GM18519 (cell line): ENCODE measurements around the gene PCDHA5.
"Not testable (repeated sequence)": the region's sequence is repeated elsewhere in the genome, so short reads cannot be mapped to it uniquely, and the experiment has no call there.

Experiments
- ATAC-seq: cut with Tn5 transposase; IDR thresholded peaks from one replicate; pipeline ENCODE4 v1.9.1; 2021; ENCODE audit warnings: mild to moderate bottlenecking, moderate library complexity; ENCODE audit not compliant: unreplicated experiment, low FRiP score

PCDHA5 gene

GRCh38 chr5:140821375-140822280 lies at the start of gene PCDHA5:
PCDHA5 (plus strand) TSS chr5:140821613.
- ATAC-seq: no peak

DNA sequence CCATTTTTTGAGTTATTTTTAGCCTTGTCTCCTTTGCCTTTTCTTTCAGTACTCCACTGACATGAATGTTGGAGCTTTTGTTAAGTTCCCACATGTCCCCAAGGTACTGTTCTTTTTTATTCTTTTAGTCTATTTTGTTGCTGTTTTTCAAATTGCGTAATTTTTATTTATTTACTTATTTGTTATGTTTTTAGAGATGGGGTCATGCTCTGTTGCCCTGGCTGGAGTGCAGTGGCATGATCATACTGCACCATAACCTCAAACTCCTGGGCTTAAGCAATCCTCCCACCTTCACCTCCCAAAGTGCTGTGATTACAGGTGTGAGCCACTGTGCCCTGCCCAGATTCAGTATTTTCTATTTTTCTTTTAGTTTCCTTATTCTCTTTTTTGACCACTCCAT lies 40.9 kb upstream of the PCDHA5 start:
- ATAC-seq: no peak

DNA sequence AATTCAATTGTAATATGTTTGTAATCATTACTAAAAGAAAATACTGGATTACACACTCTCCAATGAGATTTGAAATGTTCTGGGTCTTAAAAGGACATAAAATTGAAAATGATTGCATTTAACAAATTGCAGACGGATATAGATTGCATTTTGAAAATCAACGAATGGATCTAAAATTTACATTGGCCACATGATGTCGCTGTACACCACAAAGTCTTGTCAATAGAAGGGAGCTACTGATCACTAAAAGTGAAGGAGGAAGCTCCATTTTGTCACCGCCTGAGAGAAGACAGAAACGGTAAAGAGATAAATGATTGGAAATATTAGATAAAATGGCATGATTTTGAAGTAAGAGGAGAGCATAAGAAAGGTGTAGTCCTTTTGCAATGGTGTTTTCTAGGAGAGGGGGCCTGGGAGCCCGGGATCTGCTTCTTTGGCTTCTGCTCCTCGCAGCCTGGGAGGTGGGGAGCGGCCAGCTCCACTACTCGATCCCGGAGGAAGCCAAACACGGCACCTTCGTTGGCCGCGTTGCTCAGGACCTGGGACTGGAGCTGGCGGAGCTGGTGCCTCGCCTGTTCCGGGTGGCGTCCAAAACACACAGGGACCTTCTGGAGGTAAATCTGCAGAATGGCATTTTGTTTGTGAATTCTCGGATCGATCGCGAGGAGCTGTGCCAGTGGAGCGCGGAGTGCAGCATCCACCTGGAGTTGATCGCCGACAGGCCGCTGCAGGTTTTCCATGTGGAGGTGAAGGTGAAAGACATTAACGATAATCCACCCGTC lies 35.3 kb upstream of the PCDHA5 start, which contains the start of gene PCDHA1:
Gene PCDHA1 (plus strand): TSS at position 236 of the 782 bp plus-strand sequence.
- no peak for ATAC-seq

- ATAC-seq: not testable (repeated sequence)
These were observed 34.0 kb upstream of the PCDHA5 start for GRCh38 chr5:140787422-140787821.

DNA sequence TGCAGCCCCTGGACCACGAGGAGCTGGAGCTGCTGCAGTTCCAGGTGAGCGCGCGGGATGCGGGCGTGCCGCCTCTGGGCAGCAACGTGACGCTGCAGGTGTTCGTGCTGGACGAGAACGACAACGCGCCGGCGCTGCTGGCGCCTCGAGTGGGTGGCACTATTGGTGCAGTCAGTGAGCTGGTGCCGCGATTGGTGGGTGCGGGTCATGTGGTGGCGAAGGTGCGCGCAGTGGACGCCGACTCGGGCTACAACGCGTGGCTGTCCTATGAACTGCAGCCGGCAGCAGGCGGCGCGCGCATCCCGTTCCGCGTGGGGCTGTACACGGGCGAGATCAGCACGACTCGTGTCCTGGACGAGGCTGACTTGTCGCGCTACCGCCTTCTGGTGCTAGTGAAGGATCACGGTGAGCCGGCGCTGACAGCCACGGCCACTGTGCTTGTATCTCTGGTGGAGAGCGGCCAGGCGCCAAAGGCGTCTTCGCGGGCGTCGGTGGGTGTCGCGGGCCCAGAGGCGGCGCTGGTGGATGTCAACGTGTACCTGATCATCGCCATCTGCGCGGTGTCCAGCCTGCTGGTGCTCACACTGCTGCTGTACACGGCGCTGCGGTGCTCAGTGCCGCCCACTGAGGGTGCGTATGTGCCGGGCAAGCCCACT lies 33.4 kb upstream of the PCDHA5 start:
- ATAC-seq: not testable (repeated sequence)

DNA sequence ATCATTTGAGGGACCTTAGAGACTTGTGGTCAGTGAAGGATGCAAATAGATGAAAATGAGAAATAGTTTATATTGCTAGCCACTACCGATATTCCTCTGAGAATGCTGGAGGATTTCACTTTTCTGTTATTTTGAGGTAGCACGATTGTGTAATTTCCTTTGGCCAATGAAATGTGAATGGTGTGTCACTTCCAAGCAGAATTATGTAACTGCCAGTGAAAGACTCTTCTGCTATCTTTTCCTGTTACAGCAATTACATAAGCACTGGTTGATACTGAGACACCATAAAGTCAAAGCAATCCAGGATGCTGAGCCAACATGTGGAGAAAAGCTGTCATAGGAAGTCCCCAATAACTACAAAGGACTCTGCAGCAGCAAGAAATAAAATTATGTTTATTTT lies 30.3 kb upstream of the PCDHA5 start:
- no peak for ATAC-seq

DNA sequence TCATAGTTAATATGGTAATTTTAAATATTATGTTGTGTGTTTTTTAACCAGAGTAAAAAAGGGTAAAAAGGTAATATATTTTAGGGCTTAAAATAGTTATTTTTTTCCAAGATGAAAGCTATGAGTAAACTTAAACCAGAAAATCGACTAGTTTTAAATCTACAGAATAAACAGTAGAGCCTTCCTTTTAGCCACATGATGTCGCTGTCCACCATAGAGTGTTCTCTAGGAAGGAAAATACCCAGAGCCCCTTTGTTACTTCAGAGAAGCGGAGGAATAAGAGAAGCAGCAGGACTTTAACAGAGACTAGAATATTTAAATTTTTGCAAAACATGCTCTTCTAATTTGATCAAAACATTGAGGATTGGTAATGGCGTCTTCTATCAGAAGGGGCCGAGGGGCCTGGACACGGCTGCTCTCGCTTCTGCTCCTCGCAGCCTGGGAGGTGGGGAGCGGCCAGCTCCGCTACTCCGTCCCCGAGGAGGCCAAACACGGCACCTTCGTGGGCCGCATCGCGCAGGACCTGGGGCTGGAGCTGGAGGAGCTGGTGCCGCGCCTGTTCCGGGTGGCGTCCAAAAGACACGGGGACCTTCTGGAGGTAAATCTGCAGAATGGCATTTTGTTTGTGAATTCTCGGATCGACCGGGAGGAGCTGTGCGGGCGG lies 26.7 kb upstream of the PCDHA5 start, which contains the start of gene PCDHA2:
Gene PCDHA2 (plus strand): TSS at position 258 of the 664 bp plus-strand sequence.
- ATAC-seq: no peak

- no peak for ATAC-seq
These were observed 26.2 kb upstream of the PCDHA5 start for GRCh38 chr5:140795259-140795641.

- not testable (repeated sequence) for ATAC-seq
These were observed 25.2 kb upstream of the PCDHA5 start for GRCh38 chr5:140796072-140796717.

DNA sequence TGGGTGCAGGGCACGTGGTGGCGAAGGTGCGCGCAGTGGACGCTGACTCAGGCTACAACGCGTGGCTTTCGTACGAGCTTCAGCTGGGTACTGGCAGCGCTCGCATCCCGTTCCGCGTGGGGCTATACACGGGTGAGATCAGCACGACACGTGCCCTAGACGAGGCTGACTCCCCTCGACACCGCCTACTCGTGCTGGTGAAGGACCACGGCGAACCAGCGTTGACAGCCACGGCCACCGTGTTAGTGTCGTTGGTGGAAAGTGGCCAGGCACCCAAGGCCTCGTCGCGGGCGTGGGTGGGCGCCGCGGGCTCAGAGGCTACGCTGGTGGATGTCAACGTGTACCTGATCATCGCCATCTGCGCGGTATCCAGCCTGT lies 24.7 kb upstream of the PCDHA5 start:
- no peak for ATAC-seq

DNA sequence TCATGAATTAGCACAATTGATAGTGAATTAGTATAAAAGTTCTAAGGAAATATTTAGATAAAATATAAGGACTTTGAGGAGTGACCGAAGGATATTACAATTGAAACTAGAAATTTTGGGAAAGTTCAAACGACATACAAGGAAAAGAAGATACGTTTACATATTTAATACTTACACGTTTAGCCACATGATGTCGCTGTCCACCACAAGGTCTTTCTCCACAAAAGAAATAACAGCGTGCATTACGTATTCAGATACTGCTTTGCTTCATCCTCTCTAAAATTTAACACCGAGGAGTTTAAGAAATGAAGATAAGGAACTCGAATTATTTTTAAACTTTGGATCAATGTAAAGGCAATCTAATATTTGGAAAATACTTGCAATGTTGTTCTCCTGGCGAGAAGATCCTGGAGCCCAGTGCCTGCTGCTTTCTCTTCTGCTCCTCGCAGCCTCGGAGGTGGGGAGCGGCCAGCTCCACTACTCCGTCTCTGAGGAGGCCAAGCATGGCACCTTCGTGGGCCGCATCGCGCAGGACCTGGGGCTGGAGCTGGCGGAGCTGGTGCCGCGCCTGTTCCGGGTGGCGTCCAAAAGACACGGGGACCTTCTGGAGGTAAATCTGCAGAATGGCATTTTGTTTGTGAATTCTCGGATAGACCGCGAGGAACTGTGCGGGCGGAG lies 20.5 kb upstream of the PCDHA5 start, which contains the start of gene PCDHA3:
Gene PCDHA3 (plus strand): TSS at position 242 of the 678 bp plus-strand sequence.
- ATAC-seq: no peak

DNA sequence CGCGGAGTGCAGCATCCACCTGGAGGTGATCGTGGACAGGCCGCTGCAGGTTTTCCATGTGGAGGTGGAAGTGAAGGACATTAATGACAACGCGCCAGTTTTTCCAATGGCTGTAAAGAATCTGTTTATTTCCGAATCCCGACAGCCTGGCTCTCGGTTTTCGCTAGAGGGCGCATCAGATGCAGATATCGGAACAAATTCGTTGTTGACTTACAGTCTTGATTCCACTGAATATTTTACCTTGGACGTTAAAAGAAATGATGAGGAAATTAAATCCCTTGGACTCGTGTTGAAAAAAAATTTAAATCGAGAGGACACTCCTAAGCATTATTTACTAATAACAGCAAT lies 19.9 kb upstream of the PCDHA5 start:
- no peak for ATAC-seq

DNA sequence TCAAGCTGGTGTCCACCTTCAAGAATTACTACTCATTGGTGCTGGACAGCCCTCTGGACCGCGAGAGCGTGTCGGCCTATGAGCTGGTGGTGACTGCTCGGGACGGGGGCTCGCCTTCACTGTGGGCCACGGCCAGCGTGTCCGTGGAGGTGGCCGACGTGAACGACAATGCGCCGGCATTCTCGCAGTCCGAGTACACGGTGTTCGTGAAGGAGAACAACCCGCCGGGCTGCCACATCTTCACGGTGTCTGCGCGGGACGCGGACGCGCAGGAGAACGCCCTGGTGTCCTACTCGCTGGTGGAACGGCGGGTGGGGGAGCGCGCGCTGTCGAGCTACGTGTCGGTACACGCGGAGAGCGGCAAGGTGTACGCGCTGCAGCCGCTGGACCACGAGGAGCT lies 19.0 kb upstream of the PCDHA5 start:
- ATAC-seq: not testable (repeated sequence)

GRCh38 chr5:140802781-140803271 lies 18.6 kb upstream of the PCDHA5 start:
- no peak for ATAC-seq

GRCh38 chr5:140806834-140807775 lies 14.3 kb upstream of the PCDHA5 start, which contains the start of gene PCDHA4:
PCDHA4 (plus strand) TSS chr5:140807068.
- ATAC-seq: no peak

DNA sequence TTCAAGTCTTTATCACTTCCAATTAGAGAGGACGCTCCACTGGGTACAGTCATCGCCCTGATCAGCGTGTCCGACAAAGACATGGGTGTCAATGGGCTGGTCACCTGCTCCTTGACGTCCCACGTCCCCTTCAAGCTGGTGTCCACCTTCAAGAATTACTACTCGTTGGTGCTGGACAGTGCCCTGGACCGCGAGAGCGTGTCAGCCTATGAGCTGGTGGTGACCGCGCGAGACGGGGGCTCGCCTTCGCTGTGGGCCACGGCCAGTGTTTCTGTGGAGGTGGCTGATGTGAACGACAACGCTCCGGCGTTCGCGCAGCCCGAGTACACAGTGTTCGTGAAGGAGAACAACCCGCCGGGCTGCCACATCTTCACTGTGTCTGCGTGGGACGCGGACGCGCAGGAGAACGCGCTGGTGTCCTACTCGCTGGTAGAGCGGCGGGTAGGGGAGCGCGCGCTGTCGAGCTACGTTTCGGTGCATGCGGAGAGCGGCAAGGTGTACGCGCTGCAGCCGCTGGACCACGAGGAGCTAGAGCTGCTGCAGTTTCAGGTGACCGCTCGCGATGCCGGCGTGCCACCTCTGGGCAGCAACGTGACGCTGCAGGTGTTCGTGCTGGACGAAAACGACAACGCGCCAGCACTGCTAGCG lies 13.0 kb upstream of the PCDHA5 start:
- ATAC-seq: not testable (repeated sequence)

- ATAC-seq: no peak
These were observed 12.5 kb upstream of the PCDHA5 start for GRCh38 chr5:140808889-140809291.

DNA sequence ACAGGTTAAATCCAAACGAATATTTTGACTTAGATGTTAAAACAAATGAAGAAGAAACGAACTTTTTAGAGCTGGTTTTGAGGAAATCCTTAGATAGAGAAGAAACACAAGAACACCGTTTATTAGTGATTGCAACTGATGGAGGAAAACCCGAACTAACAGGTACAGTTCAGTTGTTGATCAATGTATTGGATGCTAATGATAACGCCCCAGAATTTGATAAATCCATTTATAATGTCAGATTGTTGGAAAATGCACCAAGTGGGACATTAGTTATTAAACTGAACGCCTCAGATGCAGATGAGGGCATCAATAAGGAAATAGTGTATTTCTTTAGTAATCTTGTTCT lies 842 bp downstream of the PCDHA5 start:
- no peak for ATAC-seq
